Middle frontal gyrus (tissue), 1 donor: ENCODE results near the gene PCNX1.
"Not testable (repeated sequence)": the region's sequence is repeated elsewhere in the genome, so short reads cannot be mapped to it uniquely, and the experiment has no call there.

Experiments used
- DNase-seq: peaks from one replicate; pipeline ENCODE4 v3.0.0-alpha.2; 2015; ENCODE audit warnings: low spot score; ENCODE audit errors: extremely low spot score

The PCNX1 gene

GRCh38 chr14:70907176-70907995, at the start of gene PCNX1:
Gene PCNX1, plus strand, starts transcription at chr14:70907459. Its CDS starts 392 bp downstream, at chr14:70907851.
- peak; percentile 84 for DNase-seq

GRCh38 chr14:70857496-70857890, 49.8 kb upstream of the PCNX1 start:
- DNase-seq, result no peak

GRCh38 chr14:70858641-70859040, 48.6 kb upstream of the PCNX1 start:
- no peak for DNase-seq

GRCh38 chr14:70866992-70867391, 40.3 kb upstream of the PCNX1 start:
- not testable (repeated sequence) for DNase-seq

GRCh38 chr14:70871001-70871400, 36.3 kb upstream of the PCNX1 start:
- no peak for DNase-seq

- DNase-seq, result no peak
Measured at GRCh38 chr14:70871863-70872677, 35.2 kb upstream of the PCNX1 start.

GRCh38 chr14:70872678-70873020, 34.6 kb upstream of the PCNX1 start:
- no peak for DNase-seq

GRCh38 chr14:70873627-70874026, 33.6 kb upstream of the PCNX1 start:
- DNase-seq, result no peak

GRCh38 chr14:70875811-70876460, 31.3 kb upstream of the PCNX1 start:
- not testable (repeated sequence) for DNase-seq

GRCh38 chr14:70879448-70879847, 27.8 kb upstream of the PCNX1 start:
- no peak for DNase-seq

GRCh38 chr14:70880888-70881287, 26.4 kb upstream of the PCNX1 start:
- not testable (repeated sequence) for DNase-seq

- no peak for DNase-seq
Measured at GRCh38 chr14:70881549-70882177, 25.6 kb upstream of the PCNX1 start.

- DNase-seq, result no peak
Measured at GRCh38 chr14:70882776-70883492, 24.3 kb upstream of the PCNX1 start.

GRCh38 chr14:70884595-70885342, 22.5 kb upstream of the PCNX1 start:
- DNase-seq, result no peak

GRCh38 chr14:70885343-70886022, 21.8 kb upstream of the PCNX1 start:
- DNase-seq, result no peak

GRCh38 chr14:70886421-70887206, 20.6 kb upstream of the PCNX1 start:
- no peak for DNase-seq

GRCh38 chr14:70887207-70887681, 20.0 kb upstream of the PCNX1 start:
- no peak for DNase-seq

- no peak for DNase-seq
Measured at GRCh38 chr14:70887737-70888499, 19.3 kb upstream of the PCNX1 start.
